SK-N-SH treated with all-trans-retinoic acid at 6 μM for 48 hours (cell line): ENCODE data around the gene LEAP2.

ENCODE experiments used
- ARNTL ChIP-seq: fragments of 450-650 bp; formaldehyde crosslinking; IDR thresholded peaks from 2 replicates; pipeline ENCODE4 v1.5.0; 2020; ENCODE audit warnings: low read depth, mild to moderate bottlenecking, moderate library complexity, borderline replicate concordance
- GLIS3 ChIP-seq: fragments of 250-450 bp; sonication (Bioruptor Pico); IDR thresholded peaks from 2 replicates; pipeline ENCODE4 v1.5.0; 2020; ENCODE audit warnings: mild to moderate bottlenecking, moderate library complexity
- ZFP3 ChIP-seq: fragments of 250-450 bp; sonication (Bioruptor Pico); IDR thresholded peaks from 2 replicates; pipeline ENCODE4 v1.5.0; 2020; ENCODE audit warnings: mild to moderate bottlenecking, moderate library complexity
- ZNF70 ChIP-seq: fragments of 450-650 bp; formaldehyde crosslinking; IDR thresholded peaks from 2 replicates; pipeline ENCODE4 v1.5.0; 2020; ENCODE audit warnings: mild to moderate bottlenecking, moderate library complexity
- TF ChIP-seq, protein P1 (sequence below): fragments of 250-450 bp; sonication (Bioruptor Pico); IDR thresholded peaks from 2 replicates; pipeline ENCODE4 v1.8.0; 2020; ENCODE audit warnings: mild to moderate bottlenecking, moderate library complexity, borderline replicate concordance

GRCh38 chr5:132839426-132840301, 33.8 kb upstream of the LEAP2 start:
- TF ChIP-seq ZFP3 (CRISPR knock-in tag) (no peak), ZNF70 (CRISPR knock-in tag) (no peak), GLIS3 (CRISPR knock-in tag) (no peak), ARNTL (CRISPR knock-in tag) (no peak)
- TF ChIP-seq, protein P1, sequence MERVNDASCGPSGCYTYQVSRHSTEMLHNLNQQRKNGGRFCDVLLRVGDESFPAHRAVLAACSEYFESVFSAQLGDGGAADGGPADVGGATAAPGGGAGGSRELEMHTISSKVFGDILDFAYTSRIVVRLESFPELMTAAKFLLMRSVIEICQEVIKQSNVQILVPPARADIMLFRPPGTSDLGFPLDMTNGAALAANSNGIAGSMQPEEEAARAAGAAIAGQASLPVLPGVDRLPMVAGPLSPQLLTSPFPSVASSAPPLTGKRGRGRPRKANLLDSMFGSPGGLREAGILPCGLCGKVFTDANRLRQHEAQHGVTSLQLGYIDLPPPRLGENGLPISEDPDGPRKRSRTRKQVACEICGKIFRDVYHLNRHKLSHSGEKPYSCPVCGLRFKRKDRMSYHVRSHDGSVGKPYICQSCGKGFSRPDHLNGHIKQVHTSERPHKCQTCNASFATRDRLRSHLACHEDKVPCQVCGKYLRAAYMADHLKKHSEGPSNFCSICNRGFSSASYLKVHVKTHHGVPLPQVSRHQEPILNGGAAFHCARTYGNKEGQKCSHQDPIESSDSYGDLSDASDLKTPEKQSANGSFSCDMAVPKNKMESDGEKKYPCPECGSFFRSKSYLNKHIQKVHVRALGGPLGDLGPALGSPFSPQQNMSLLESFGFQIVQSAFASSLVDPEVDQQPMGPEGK = no peak
